ENCODE data around the gene FAM114A2.

Gene FAM114A2

GRCh38 chr5:154081246-154081645 lies 42.5 kb upstream of the FAM114A2 start:
- H3K27me3 ChIP-seq (replicated peaks), result no peaks in the 10 kb centered on the region
- in situ Hi-C loops (cut with HindIII; ENCODE audit: low pct_ligation_motif_present, low sequenced_read_pairs), result no loop called here
- TF ChIP-seq CTCF (IDR thresholded peaks at IDR 0.05; ENCODE audit: low read depth, low read length, missing control alignments), result no peak
- no peaks in the 10 kb centered on the region for H3K36me3 ChIP-seq (replicated peaks)
- no peak for DNase-seq
- H3K27ac ChIP-seq, result no peak overlapping the region
- H3K4me3 ChIP-seq (ENCODE audit: low read depth, low read length), result no peak overlapping the region

DNA sequence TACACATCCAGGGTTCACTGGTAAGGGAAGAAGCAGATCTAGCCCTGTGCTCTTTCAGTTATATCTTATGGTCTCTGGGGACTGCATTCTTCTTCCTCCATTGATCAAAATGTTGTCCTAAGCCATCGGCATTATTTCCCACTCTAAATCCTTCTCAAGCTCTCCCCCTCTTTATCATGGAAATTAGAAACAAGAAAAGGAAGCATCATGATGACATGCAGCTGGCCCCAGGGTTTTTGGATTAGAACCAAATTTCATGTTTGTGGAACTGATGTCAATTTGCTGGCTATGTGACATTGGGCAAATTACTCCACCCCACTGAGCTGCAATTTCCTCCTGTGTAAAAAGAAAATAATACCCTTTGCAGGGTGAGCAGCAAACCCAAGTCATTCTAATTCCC lies 39.6 kb upstream of the FAM114A2 start:
- no peak for TF ChIP-seq CTCF (IDR thresholded peaks at IDR 0.05; ENCODE audit: low read depth, low read length, missing control alignments)
- Histone ChIP-seq H3K4me3 (ENCODE audit: low read depth, low read length) (no peak overlapping the region), H3K27ac (no peak overlapping the region), H3K36me3 (replicated peaks) (no peaks in the 10 kb centered on the region), H3K27me3 (replicated peaks) (no peaks in the 10 kb centered on the region)
- no peak for DNase-seq
- in situ Hi-C loops (cut with HindIII; ENCODE audit: low pct_ligation_motif_present, low sequenced_read_pairs), result loop anchor here (10.0 kb wide), 1 partner anchor 97 kb away; no protein-coding TSS in a partner anchor

DNA sequence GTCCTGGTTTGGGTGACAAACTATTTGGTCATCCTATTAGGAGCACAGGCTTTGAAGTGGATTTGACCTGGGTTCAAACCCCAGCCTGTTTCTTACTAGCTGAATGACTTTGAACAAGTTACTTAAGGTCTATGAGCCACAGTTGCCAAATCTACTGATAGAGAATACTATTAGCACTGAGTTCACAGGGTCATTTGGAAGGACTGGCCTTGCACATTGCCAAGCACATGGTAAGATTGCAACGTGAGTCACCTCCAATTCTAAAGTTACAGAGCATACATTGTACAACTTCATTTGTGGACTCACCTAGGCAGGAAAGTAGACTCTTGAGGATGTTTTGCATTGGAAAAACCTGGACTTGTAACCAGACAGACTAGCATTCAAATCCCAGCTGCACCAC lies 39.0 kb upstream of the FAM114A2 start:
- no peaks in the 10 kb centered on the region for H3K27me3 ChIP-seq (replicated peaks)
- DNase-seq, result no peak
- no peak for TF ChIP-seq CTCF (IDR thresholded peaks at IDR 0.05; ENCODE audit: low read depth, low read length, missing control alignments)
- no peak overlapping the region for H3K4me3 ChIP-seq (ENCODE audit: low read depth, low read length)
- in situ Hi-C loops (cut with HindIII; ENCODE audit: low pct_ligation_motif_present, low sequenced_read_pairs), result loop anchor here (10.0 kb wide), 1 partner anchor 97 kb away; no protein-coding TSS in a partner anchor
- no peak overlapping the region for H3K27ac ChIP-seq
- no peaks in the 10 kb centered on the region for H3K36me3 ChIP-seq (replicated peaks)

GRCh38 chr5:154076240-154076922 lies 37.7 kb upstream of the FAM114A2 start:
- in situ Hi-C loops (cut with HindIII; ENCODE audit: low pct_ligation_motif_present, low sequenced_read_pairs), result loop anchor here (10.0 kb wide), 1 partner anchor 98 kb away; no protein-coding TSS in a partner anchor
- no peak for DNase-seq
- no peak for TF ChIP-seq CTCF (IDR thresholded peaks at IDR 0.05; ENCODE audit: low read depth, low read length, missing control alignments)
- Histone ChIP-seq H3K36me3 (replicated peaks) (no peaks in the 10 kb centered on the region), H3K27ac (no peak overlapping the region), H3K4me3 (ENCODE audit: low read depth, low read length) (no peak overlapping the region), H3K27me3 (replicated peaks) (no peaks in the 10 kb centered on the region)

- DNase-seq, result peak; percentile 53
- Histone ChIP-seq H3K36me3 (replicated peaks) (no peaks in the 10 kb centered on the region), H3K27me3 (replicated peaks) (no peaks in the 10 kb centered on the region), H3K27ac (no peak overlapping the region), H3K4me3 (ENCODE audit: low read depth, low read length) (no peak overlapping the region)
- TF ChIP-seq CTCF (IDR thresholded peaks at IDR 0.05; ENCODE audit: low read depth, low read length, missing control alignments), result peak; percentile 94
- in situ Hi-C loops (cut with HindIII; ENCODE audit: low pct_ligation_motif_present, low sequenced_read_pairs), result loop anchor here (10.0 kb wide), 1 partner anchor 102 kb away; no protein-coding TSS in a partner anchor
These were observed 33.9 kb upstream of the FAM114A2 start for GRCh38 chr5:154072414-154073171.

Data from brain microvascular endothelial cell (primary cell).